Measurements from ENCODE around the gene RNPEPL1. TPM values are rescaled to one million over a fixed set of nuclear protein-coding genes. Genes with fewer than 3 reads are reported as not detected.

Gene RNPEPL1
- total and polyA plus RNA-seq, 2 experiments from 2014 or later, result 46.3 to 57.2 TPM

- Histone ChIP-seq H3K27me3 (no peaks in the 10 kb centered on the region), H3K79me2 (no peaks in the 10 kb centered on the region), H3K4me1 (ENCODE audit: insufficient read depth) (no peaks in the 10 kb centered on the region), H3K4me2 (no peak overlapping the region), H2AFZ (no peak overlapping the region), H3K9me2 (replicated peaks; ENCODE audit: insufficient read depth) (no peaks in the 10 kb centered on the region), H3K36me3 (replicated peaks; ENCODE audit: insufficient read depth, low read depth) (no peaks in the 10 kb centered on the region), H3K4me3 (no peak overlapping the region), H3K9me3 (ENCODE audit: low read depth) (peaks cover 11% of the 10 kb centered on the region), H4K20me1 (ENCODE audit: insufficient read depth, poor library complexity, severe bottlenecking) (no peaks in the 10 kb centered on the region), H3K27ac (no peak overlapping the region)
- no peak for DNase-seq (ENCODE audit: low spot score)
- WGBS (ENCODE audit: low lambda C conversion rate, missing lambda C conversion rate), result 74% methylated on average over 4 of the region's 4 CpGs
- TF ChIP-seq EZH2phosphoT487 (IDR thresholded peaks at IDR 0.05; ENCODE audit: low read depth, severe bottlenecking, unreplicated experiment) (no peak), EZH2 (IDR thresholded peaks at IDR 0.05; ENCODE audit: borderline replicate concordance) (no peak), CTCF (IDR thresholded peaks at IDR 0.05; ENCODE audit: poor library complexity) (no peak)
Observed at GRCh38 chr2:240526521-240526920, 41.8 kb upstream of the RNPEPL1 start.

- Histone ChIP-seq H3K4me2 (no peak overlapping the region), H3K9me3 (ENCODE audit: low read depth) (peaks cover 16% of the 10 kb centered on the region), H2AFZ (no peak overlapping the region), H3K27me3 (no peaks in the 10 kb centered on the region), H3K4me3 (no peak overlapping the region), H4K20me1 (ENCODE audit: insufficient read depth, poor library complexity, severe bottlenecking) (no peaks in the 10 kb centered on the region), H3K36me3 (replicated peaks; ENCODE audit: insufficient read depth, low read depth) (no peaks in the 10 kb centered on the region), H3K9me2 (replicated peaks; ENCODE audit: insufficient read depth) (no peaks in the 10 kb centered on the region), H3K4me1 (ENCODE audit: insufficient read depth) (no peaks in the 10 kb centered on the region), H3K79me2 (no peaks in the 10 kb centered on the region), H3K27ac (no peak overlapping the region)
- TF ChIP-seq CTCF (IDR thresholded peaks at IDR 0.05; ENCODE audit: poor library complexity) (no peak), EZH2 (IDR thresholded peaks at IDR 0.05; ENCODE audit: borderline replicate concordance) (no peak), EZH2phosphoT487 (IDR thresholded peaks at IDR 0.05; ENCODE audit: low read depth, severe bottlenecking, unreplicated experiment) (no peak)
- DNase-seq (ENCODE audit: low spot score), result no peak
- 93% methylated on average over 3 of the region's 3 CpGs for WGBS (ENCODE audit: low lambda C conversion rate, missing lambda C conversion rate)
Observed at GRCh38 chr2:240527153-240527750, 41.0 kb upstream of the RNPEPL1 start.

- TF ChIP-seq EZH2phosphoT487 (IDR thresholded peaks at IDR 0.05; ENCODE audit: low read depth, severe bottlenecking, unreplicated experiment) (no peak), CTCF (IDR thresholded peaks at IDR 0.05; ENCODE audit: poor library complexity) (no peak), EZH2 (IDR thresholded peaks at IDR 0.05; ENCODE audit: borderline replicate concordance) (no peak)
- no peak overlapping the region for H3K4me3 ChIP-seq
- no peaks in the 10 kb centered on the region for H4K20me1 ChIP-seq (ENCODE audit: insufficient read depth, poor library complexity, severe bottlenecking)
- H3K27me3 ChIP-seq, result no peaks in the 10 kb centered on the region
- no peaks in the 10 kb centered on the region for H3K79me2 ChIP-seq
- H2AFZ ChIP-seq, result no peak overlapping the region
- H3K9me3 ChIP-seq (ENCODE audit: low read depth), result peaks cover 19% of the 10 kb centered on the region
- H3K4me1 ChIP-seq (ENCODE audit: insufficient read depth), result no peaks in the 10 kb centered on the region
- no peak overlapping the region for H3K27ac ChIP-seq
- no peaks in the 10 kb centered on the region for H3K9me2 ChIP-seq (replicated peaks; ENCODE audit: insufficient read depth)
- H3K4me2 ChIP-seq, result no peak overlapping the region
- 97% methylated on average over 13 of the region's 13 CpGs for WGBS (ENCODE audit: low lambda C conversion rate, missing lambda C conversion rate)
- H3K36me3 ChIP-seq (replicated peaks; ENCODE audit: insufficient read depth, low read depth), result no peaks in the 10 kb centered on the region
- DNase-seq (ENCODE audit: low spot score), result no peak
Observed at GRCh38 chr2:240528406-240529040, 39.8 kb upstream of the RNPEPL1 start.

Measured in hepatocyte (in vitro differentiated cells).